DND-41 (cell line): ENCODE results near the gene SDCBP2.

Experiments
- ATAC-seq: fragments of 200-7000 bp; cut with Tn5 transposase; 3 replicates; pipeline ENCODE4 v1.9.1; 2021; ENCODE audit warnings: low read depth; ENCODE audit not compliant: insufficient read depth
- DNase-seq: peaks from one replicate; pipeline ENCODE4 v3.0.0-alpha.2; 2020
- H2AFZ ChIP-seq: 2 replicates; pipeline ENCODE4 v1.6.0; 2012; ENCODE audit warnings: low read depth, low read length
- H3K27ac ChIP-seq: 2 replicates; pipeline ENCODE4 v1.5.1; 2012; ENCODE audit warnings: low read length, inconsistent platforms
- H3K27me3 ChIP-seq: fragments of 200-600 bp; sonication (generic); 2 replicates; pipeline ENCODE4 v1.6.0; 2012; ENCODE audit warnings: low read length, mild to moderate bottlenecking, inconsistent platforms; ENCODE audit not compliant: insufficient read depth, poor library complexity
- H3K36me3 ChIP-seq: 2 replicates; pipeline ENCODE4 v1.5.1; 2012; ENCODE audit warnings: low read length, inconsistent platforms; ENCODE audit not compliant: insufficient read depth
- H3K4me1 ChIP-seq: 2 replicates; pipeline ENCODE4 v1.5.1; 2012; ENCODE audit warnings: mild to moderate bottlenecking, low read length; ENCODE audit not compliant: insufficient read depth
- H3K4me2 ChIP-seq: 2 replicates; pipeline ENCODE4 v1.6.0; 2012; ENCODE audit warnings: mild to moderate bottlenecking, moderate library complexity, low read length, inconsistent platforms; ENCODE audit not compliant: insufficient read depth
- H3K4me3 ChIP-seq, 2 experiments: fragments of 200-600 bp in 1 of 2; shearing (Covaris generic) in 1 of 2; 2 replicates each; pipeline ENCODE4 v1.5.1; 2012 to 2016; ENCODE audit warnings: inconsistent platforms in 2 of 2, low read length in 2 of 2, mild to moderate bottlenecking in 2 of 2, low read depth in 1 of 2, moderate library complexity in 1 of 2
- H3K79me2 ChIP-seq: 2 replicates; pipeline ENCODE4 v1.6.0; 2012; ENCODE audit warnings: low read length, inconsistent platforms; ENCODE audit not compliant: insufficient read depth
- H3K9ac ChIP-seq: 2 replicates; pipeline ENCODE4 v1.6.0; 2012; ENCODE audit warnings: low read depth, mild to moderate bottlenecking, inconsistent platforms, low read length, moderate library complexity
- H3K9me3 ChIP-seq: 2 replicates; pipeline ENCODE4 v1.5.1; 2012; ENCODE audit warnings: low read length, moderate library complexity, mild to moderate bottlenecking, inconsistent platforms; ENCODE audit not compliant: insufficient read depth, severe bottlenecking
- H4K20me1 ChIP-seq: 2 replicates; pipeline ENCODE4 v1.6.0; 2012; ENCODE audit warnings: low read length; ENCODE audit not compliant: insufficient read depth
- EZH2 ChIP-seq: IDR thresholded peaks from 3 replicates; pipeline ENCODE4 v1.6.1; 2012; ENCODE audit warnings: borderline replicate concordance, low read depth, mild to moderate bottlenecking, moderate library complexity, low read length, inconsistent platforms; ENCODE audit not compliant: severe bottlenecking
- TF ChIP-seq, protein P1 (sequence below): IDR thresholded peaks from 2 replicates; pipeline ENCODE4 v1.5.1; 2012; ENCODE audit warnings: borderline replicate concordance, low read length, moderate library complexity, mild to moderate bottlenecking; ENCODE audit not compliant: poor library complexity, severe bottlenecking; ENCODE audit errors: extremely low read depth

Gene SDCBP2

DNA sequence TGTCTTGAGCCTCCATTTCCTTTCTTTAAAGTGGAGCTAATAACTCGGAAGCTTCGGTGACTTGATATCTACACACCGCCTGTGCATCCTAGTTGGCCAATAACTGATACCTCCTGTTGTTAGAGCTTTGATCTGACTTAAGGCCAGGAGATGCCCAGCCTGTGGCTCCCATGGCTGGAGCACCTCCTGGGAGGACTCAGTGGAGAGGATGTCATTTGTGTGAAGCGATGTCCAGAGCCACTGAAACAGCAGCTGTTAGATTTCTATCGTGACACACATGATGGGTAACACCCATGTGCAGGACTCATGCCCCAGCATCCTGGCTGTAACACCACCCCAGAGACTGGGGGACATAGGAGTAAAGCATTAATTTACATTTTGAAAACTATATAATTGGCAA, 30.8 kb downstream of the SDCBP2 start:
- Histone ChIP-seq H3K9ac (no peak overlapping the region), H4K20me1 (peaks cover 2% of the 10 kb centered on the region; the same call in 1 of the 2 replicates), H3K4me1 (peaks cover 14% of the 10 kb centered on the region), H3K4me3 (no peak overlapping the region), H2AFZ (no peak overlapping the region), H3K27ac (no peak overlapping the region), H3K4me2 (no peak overlapping the region), H3K27me3 (peaks cover 7% of the 10 kb centered on the region), H3K9me3 (no peaks in the 10 kb centered on the region), H3K36me3 (no peaks in the 10 kb centered on the region), H3K79me2 (no peaks in the 10 kb centered on the region)
- ATAC-seq, result no peak
- TF ChIP-seq, protein P1, sequence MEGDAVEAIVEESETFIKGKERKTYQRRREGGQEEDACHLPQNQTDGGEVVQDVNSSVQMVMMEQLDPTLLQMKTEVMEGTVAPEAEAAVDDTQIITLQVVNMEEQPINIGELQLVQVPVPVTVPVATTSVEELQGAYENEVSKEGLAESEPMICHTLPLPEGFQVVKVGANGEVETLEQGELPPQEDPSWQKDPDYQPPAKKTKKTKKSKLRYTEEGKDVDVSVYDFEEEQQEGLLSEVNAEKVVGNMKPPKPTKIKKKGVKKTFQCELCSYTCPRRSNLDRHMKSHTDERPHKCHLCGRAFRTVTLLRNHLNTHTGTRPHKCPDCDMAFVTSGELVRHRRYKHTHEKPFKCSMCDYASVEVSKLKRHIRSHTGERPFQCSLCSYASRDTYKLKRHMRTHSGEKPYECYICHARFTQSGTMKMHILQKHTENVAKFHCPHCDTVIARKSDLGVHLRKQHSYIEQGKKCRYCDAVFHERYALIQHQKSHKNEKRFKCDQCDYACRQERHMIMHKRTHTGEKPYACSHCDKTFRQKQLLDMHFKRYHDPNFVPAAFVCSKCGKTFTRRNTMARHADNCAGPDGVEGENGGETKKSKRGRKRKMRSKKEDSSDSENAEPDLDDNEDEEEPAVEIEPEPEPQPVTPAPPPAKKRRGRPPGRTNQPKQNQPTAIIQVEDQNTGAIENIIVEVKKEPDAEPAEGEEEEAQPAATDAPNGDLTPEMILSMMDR, result no peak
- TF ChIP-seq EZH2, result no peak
- no peak for DNase-seq

DNA sequence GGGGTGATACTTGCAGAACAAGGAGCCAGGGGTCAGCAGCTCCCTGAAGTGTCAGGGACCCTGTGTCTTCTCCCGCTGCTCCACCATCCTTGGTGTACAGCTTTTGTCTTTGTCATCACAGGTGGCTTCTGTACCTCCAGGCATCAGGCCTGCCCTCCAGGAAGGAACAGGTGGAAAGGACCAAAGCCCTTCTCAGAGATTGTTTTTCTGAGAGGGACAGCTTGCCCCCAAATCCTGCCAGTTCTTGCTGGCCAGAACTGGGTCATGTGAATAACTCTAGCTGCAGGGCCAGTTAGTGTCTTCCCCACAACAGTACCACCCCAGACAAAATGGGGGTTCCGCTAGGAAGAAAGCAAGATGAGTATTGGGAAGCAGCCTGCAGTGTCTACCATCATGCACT, 31.5 kb downstream of the SDCBP2 start:
- no peak overlapping the region for H2AFZ ChIP-seq
- no peak for DNase-seq
- no peak overlapping the region for H3K4me3 ChIP-seq
- H3K9ac ChIP-seq, result no peak overlapping the region
- no peak for ATAC-seq
- H3K4me2 ChIP-seq, result no peak overlapping the region
- H3K36me3 ChIP-seq, result no peaks in the 10 kb centered on the region
- H3K79me2 ChIP-seq, result no peaks in the 10 kb centered on the region
- H3K4me1 ChIP-seq, result peaks cover 14% of the 10 kb centered on the region
- H3K9me3 ChIP-seq, result no peaks in the 10 kb centered on the region
- H4K20me1 ChIP-seq, result peaks cover 2% of the 10 kb centered on the region; the same call in 1 of the 2 replicates
- no peak overlapping the region for H3K27ac ChIP-seq
- TF ChIP-seq, protein P1, result no peak
- TF ChIP-seq EZH2, result no peak
- H3K27me3 ChIP-seq, result peaks cover 12% of the 10 kb centered on the region

DNA sequence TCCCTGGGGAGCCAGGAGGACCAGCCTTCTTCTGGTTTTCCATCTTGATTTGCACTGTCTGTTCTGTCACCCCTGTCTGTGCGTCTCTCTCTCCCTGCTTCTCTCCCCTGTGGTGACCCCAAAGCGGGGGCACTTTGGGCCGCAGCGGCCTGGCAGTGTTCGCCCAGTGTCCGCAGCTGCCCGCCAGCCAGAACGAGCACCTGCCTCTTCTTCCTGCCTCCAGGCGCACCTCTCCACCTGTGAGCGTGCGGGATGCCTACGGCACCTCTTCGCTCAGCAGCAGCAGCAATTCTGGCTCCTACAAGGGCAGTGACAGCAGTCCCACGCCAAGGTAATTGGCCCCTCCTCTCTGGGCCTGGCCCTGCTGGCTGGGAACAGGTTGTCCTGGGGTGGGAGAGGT, 32.0 kb downstream of the SDCBP2 start:
- Histone ChIP-seq H2AFZ (no peak overlapping the region), H3K4me2 (no peak overlapping the region), H3K9ac (no peak overlapping the region), H3K27ac (no peak overlapping the region), H3K79me2 (no peaks in the 10 kb centered on the region), H3K27me3 (peaks cover 12% of the 10 kb centered on the region), H3K4me3 (no peak overlapping the region), H3K9me3 (no peaks in the 10 kb centered on the region), H4K20me1 (peaks cover 2% of the 10 kb centered on the region; the same call in 1 of the 2 replicates), H3K4me1 (peaks cover 14% of the 10 kb centered on the region), H3K36me3 (no peaks in the 10 kb centered on the region)
- ATAC-seq (no peak), DNase-seq (no peak)
- no peak for TF ChIP-seq EZH2
- TF ChIP-seq, protein P1, result no peak
